Measurements from ENCODE around the gene VSTM2A. TPM values are rescaled to one million over a fixed set of nuclear protein-coding genes. Genes with fewer than 3 reads are reported as not detected.

VSTM2A gene
- total RNA-seq, 2 experiments from 2014 or later, result not detected

Other genes with a start within 250 kb of the VSTM2A start
- gene SEC61G, start 216.8 kb downstream of the VSTM2A start, total RNA-seq, result 100 to 1,000 TPM in 1 of 2 experiments, 10 to 100 TPM in 1; 78.4 to 191 TPM